Frontal cortex (tissue), 4 donors: ENCODE data around the gene TMEM43. TPM values are rescaled to one million over a fixed set of nuclear protein-coding genes. Genes with fewer than 3 reads are reported as not detected.
"Not testable (repeated sequence)": the region's sequence is repeated elsewhere in the genome, so short reads cannot be mapped to it uniquely, and the experiment has no call there.

ENCODE experiments used
- DNase-seq, 2 donors: peaks; one replicate each; pipeline ENCODE4 v3.0.0; 2012; ENCODE audit warnings: low spot score in 2 of 2
- FAIRE-seq: peaks from 2 replicates; lab custom pipeline; 2012; peaks lifted over from hg19 to GRCh38; lab: Jason Lieb, UNC
- total RNA-seq: library from RNA; depleted of rRNA; stranded (reverse); fragments of >200 nt; gene quantifications from one replicate; pipeline ENCODE4 v1.2.3, GENCODE V29; 2014
- donor health status: control.
- donor health status: control.
- donor health status: control.

TMEM43 gene
- total RNA-seq, 1 donor from 2014 or later, result 38.7 TPM

GRCh38 chr3:14120921-14121448 is 3.9 kb upstream of the TMEM43 start:
- FAIRE-seq, result not testable (repeated sequence)

GRCh38 chr3:14121859-14122258 is 3.0 kb upstream of the TMEM43 start:
- DNase-seq, result no peak
- no peak for FAIRE-seq

More at GRCh38 chr3:14120921-14121448, 3.9 kb upstream of the TMEM43 start:
- DNase-seq, result not testable (repeated sequence)

- DNase-seq (no peak), FAIRE-seq (no peak)
Observed at GRCh38 chr3:14122301-14122700, 2.6 kb upstream of the TMEM43 start.

- FAIRE-seq (no peak), DNase-seq (no peak)
Observed at GRCh38 chr3:14123308-14124222, 1.3 kb upstream of the TMEM43 start.

- FAIRE-seq (no peak), DNase-seq (peak; percentile 65 to 75)
Observed at GRCh38 chr3:14124223-14124614, 633 bp upstream of the TMEM43 start.

- FAIRE-seq (no peak), DNase-seq (peak in 1 of 2 donors; percentile 64)
Observed at GRCh38 chr3:14125193-14126016, 553 bp downstream of the TMEM43 start.

- DNase-seq (no peak), FAIRE-seq (no peak)
Observed at GRCh38 chr3:14126017-14126886, 1.4 kb downstream of the TMEM43 start.

- no peak for FAIRE-seq
- no peak for DNase-seq
Observed at GRCh38 chr3:14126887-14127505, 2.1 kb downstream of the TMEM43 start.

- FAIRE-seq, result no peak
Observed at GRCh38 chr3:14127516-14128161, 2.8 kb downstream of the TMEM43 start.

GRCh38 chr3:14128724-14129123 is 3.9 kb downstream of the TMEM43 start:
- DNase-seq, result no peak
- FAIRE-seq, result no peak

More at GRCh38 chr3:14127516-14128161, 2.8 kb downstream of the TMEM43 start:
- DNase-seq, result no peak

GRCh38 chr3:14129296-14129695 is 4.4 kb downstream of the TMEM43 start:
- DNase-seq (no peak), FAIRE-seq (no peak)

- DNase-seq, result no peak
- FAIRE-seq, result no peak
Observed at GRCh38 chr3:14130230-14130629, 5.4 kb downstream of the TMEM43 start.

GRCh38 chr3:14130707-14131106 is 5.9 kb downstream of the TMEM43 start:
- FAIRE-seq (no peak), DNase-seq (no peak)

- DNase-seq (no peak), FAIRE-seq (no peak)
Observed at GRCh38 chr3:14131134-14131533, 6.3 kb downstream of the TMEM43 start.

- FAIRE-seq, result no peak
- DNase-seq, result no peak
Observed at GRCh38 chr3:14132120-14132519, 7.3 kb downstream of the TMEM43 start.

GRCh38 chr3:14132689-14133088 is 7.8 kb downstream of the TMEM43 start:
- no peak for FAIRE-seq

GRCh38 chr3:14133188-14133800 is 8.4 kb downstream of the TMEM43 start:
- FAIRE-seq, result no peak

More at GRCh38 chr3:14132689-14133088, 7.8 kb downstream of the TMEM43 start:
- DNase-seq, result no peak

GRCh38 chr3:14133876-14134275 is 9.0 kb downstream of the TMEM43 start:
- FAIRE-seq, result no peak
- no peak for DNase-seq

More at GRCh38 chr3:14133188-14133800, 8.4 kb downstream of the TMEM43 start:
- DNase-seq, result no peak
